ENCODE results near the gene RPL9.

The RPL9 gene

GRCh38 chr4:39502019-39502663 lies 43.4 kb upstream of the RPL9 start:
- no peak overlapping the region for H3K4me3 ChIP-seq (replicated peaks; ENCODE audit: insufficient read depth, low read length)
- no peaks in the 10 kb centered on the region for H3K27me3 ChIP-seq (ENCODE audit: insufficient read depth, poor library complexity, severe bottlenecking)
- DNase-seq (ENCODE audit: low read depth in 1 of 2, low spot score in 1 of 2) = no peak
- H3K27ac ChIP-seq (replicated peaks) = no peak overlapping the region
- TF ChIP-seq POLR2AphosphoS5 (IDR thresholded peaks at IDR 0.05; ENCODE audit: low read depth) = no peak
- TF ChIP-seq CTCF (IDR thresholded peaks at IDR 0.05; ENCODE audit: insufficient read depth, low read length) = no peak
- no peak for TF ChIP-seq REST (IDR thresholded peaks at IDR 0.05; ENCODE audit: insufficient replicate concordance, low read depth)
- no peak for TF ChIP-seq GABPA (IDR thresholded peaks at IDR 0.05; ENCODE audit: low read depth)
- no peak for TF ChIP-seq SPI1 (IDR thresholded peaks at IDR 0.05; ENCODE audit: borderline replicate concordance, low read depth)

GRCh38 chr4:39498727-39499020 lies 40.0 kb upstream of the RPL9 start:
- TF ChIP-seq GABPA (IDR thresholded peaks at IDR 0.05; ENCODE audit: low read depth) = no peak
- no peak for TF ChIP-seq POLR2AphosphoS5 (IDR thresholded peaks at IDR 0.05; ENCODE audit: low read depth)
- no peak for TF ChIP-seq REST (IDR thresholded peaks at IDR 0.05; ENCODE audit: insufficient replicate concordance, low read depth)
- no peak for TF ChIP-seq SPI1 (IDR thresholded peaks at IDR 0.05; ENCODE audit: borderline replicate concordance, low read depth)
- no peak for TF ChIP-seq CTCF (IDR thresholded peaks at IDR 0.05; ENCODE audit: insufficient read depth, low read length)
- no peak for DNase-seq (ENCODE audit: low read depth in 1 of 2, low spot score in 1 of 2)
- Histone ChIP-seq H3K27me3 (ENCODE audit: insufficient read depth, poor library complexity, severe bottlenecking) (no peaks in the 10 kb centered on the region), H3K27ac (replicated peaks) (no peak overlapping the region), H3K4me3 (replicated peaks; ENCODE audit: insufficient read depth, low read length) (no peak overlapping the region)

GRCh38 chr4:39497909-39498726 lies 39.4 kb upstream of the RPL9 start:
- Histone ChIP-seq H3K27ac (replicated peaks) (no peak overlapping the region), H3K27me3 (ENCODE audit: insufficient read depth, poor library complexity, severe bottlenecking) (no peaks in the 10 kb centered on the region), H3K4me3 (replicated peaks; ENCODE audit: insufficient read depth, low read length) (no peak overlapping the region)
- TF ChIP-seq GABPA (IDR thresholded peaks at IDR 0.05; ENCODE audit: low read depth) (no peak), REST (IDR thresholded peaks at IDR 0.05; ENCODE audit: insufficient replicate concordance, low read depth) (no peak), POLR2AphosphoS5 (IDR thresholded peaks at IDR 0.05; ENCODE audit: low read depth) (no peak), SPI1 (IDR thresholded peaks at IDR 0.05; ENCODE audit: borderline replicate concordance, low read depth) (no peak), CTCF (IDR thresholded peaks at IDR 0.05; ENCODE audit: insufficient read depth, low read length) (no peak)
- DNase-seq (ENCODE audit: low read depth in 1 of 2, low spot score in 1 of 2) = no peak
